Hepatocyte (in vitro differentiated cells): ENCODE measurements around the gene PCGF2.

Experiments
- CTCF ChIP-seq: fragments of 200-600 bp; sonication (generic); IDR thresholded peaks from 2 replicates; pipeline ENCODE4 v1.5.1; 2016; ENCODE audit warnings: antibody characterized with exemption, mild to moderate bottlenecking; ENCODE audit not compliant: poor library complexity
- EZH2phosphoT487 ChIP-seq: fragments of 200-600 bp; sonication (generic); IDR thresholded peaks from one replicate; pipeline ENCODE4 v1.6.1; 2018; ENCODE audit warnings: antibody characterized with exemption, mild to moderate bottlenecking, low read depth, moderate library complexity; ENCODE audit not compliant: unreplicated experiment, severe bottlenecking

- TF ChIP-seq CTCF, result no peak
- no peak for TF ChIP-seq EZH2phosphoT487
Measured at GRCh38 chr17:38786372-38786771, 38.2 kb upstream of the PCGF2 start.
